Psoas muscle (tissue), 8 donors: Measurements from ENCODE around the gene FRY. TPM values are rescaled to one million over a fixed set of nuclear protein-coding genes. Genes with fewer than 3 reads are reported as not detected.

Experiments used
- ATAC-seq, 4 donors: fragments of 200-7000 bp; cut with Tn5 transposase; one replicate each; pipeline ENCODE4 v1.9.1; 2020; ENCODE audit warnings: moderate library complexity in 3 of 4, mild to moderate bottlenecking in 2 of 4
- DNase-seq, 2 donors: peaks; one replicate each; pipeline ENCODE4 v3.0.0-alpha.2; 2020
- H3K27ac ChIP-seq: fragments of 200-600 bp; one replicate; pipeline ENCODE4 v1.8.0; 2022
- H3K27me3 ChIP-seq, 3 donors: fragments of 200-600 bp in 1 of 3; one replicate each; pipeline versions ENCODE4 v1.6.1 to v1.8.0; 2013 to 2022; ENCODE audit warnings: low read length in 2 of 3, mild to moderate bottlenecking in 2 of 3, moderate library complexity in 1 of 3; ENCODE audit not compliant: insufficient read depth in 3 of 3
- H3K36me3 ChIP-seq, 2 donors: fragments of 200-600 bp in 1 of 2; one replicate each; pipeline versions ENCODE4 v1.6.1 to v1.8.0; 2013 to 2022; ENCODE audit warnings: low read depth in 1 of 2, mild to moderate bottlenecking in 1 of 2, moderate library complexity in 1 of 2; ENCODE audit not compliant: insufficient read depth in 1 of 2
- H3K4me1 ChIP-seq: fragments of 200-600 bp; one replicate; pipeline ENCODE4 v1.8.0; 2022
- H3K4me3 ChIP-seq: fragments of 200-600 bp; one replicate; pipeline ENCODE4 v1.8.0; 2022; ENCODE audit warnings: mild to moderate bottlenecking
- H3K9me3 ChIP-seq: fragments of 200-600 bp; one replicate; pipeline ENCODE4 v1.8.0; 2022
- CTCF ChIP-seq: fragments of 200-600 bp; IDR thresholded peaks from one replicate; pipeline ENCODE4 v1.8.0; 2022; ENCODE audit warnings: antibody characterized with exemption
- WGBS, 3 donors: extraction: QIAGEN DNeasy Blood & Tissue Kit; methylation state at CpG; one replicate each; pipeline versions ENCODE4 v1.1.6 to v1.1.7; 2013; 5-methylcytosine and 5-hydroxymethylcytosine counted together
- intact Hi-C, 2 donors: fragments of 100-400 bp; cut with DNase I; formaldehyde crosslinking; loops; one replicate each; pipeline versions ENCODE4 v1.11.0 to v1.14.2; 2022
- polyA plus RNA-seq, 3 donors: library from polyadenylated mRNA; stranded (reverse); fragments of 200-250 nt; gene quantifications; one replicate each; pipeline ENCODE4 v1.2.3, GENCODE V29; 2013
- total RNA-seq, 4 donors: library from RNA; stranded (reverse); fragmentation: NEBNext Ultra II Directional in 2 of 4; extraction: Animal tissue kit (Norgen Biotek cat#: 25700) in 2 of 4; gene quantifications; one replicate each; pipeline versions ENCODE4 v1.2.1 to v1.2.4, GENCODE V29; 2021 to 2023
- donor health status: healthy with polysubstance abuse.
- donor health status: DM: no; HTN: no; CAD: no; lungs with moderate emphysema.
- donor health status: Bipolar disorder and iron deficiency.
- donor health status: healthy.
- donor health status: DM: yes; HTN: yes; CAD: no.
- donor health status: DM: no; HTN: no; CAD: no.
- donor health status: DM: no; HTN: no; CAD: no.
- donor health status: DM: yes; HTN: yes; CAD: no.

The FRY gene
- total and polyA plus RNA-seq, 7 donors: 7.1 to 56.9 (median 24.0) TPM

- Histone ChIP-seq H3K36me3 (no peaks in the 10 kb centered on the region), H3K4me3 (no peak overlapping the region), H3K27me3 (no peaks in the 10 kb centered on the region), H3K9me3 (no peaks in the 10 kb centered on the region), H3K27ac (no peak overlapping the region), H3K4me1 (peaks cover 3% of the 10 kb centered on the region)
- DNase-seq (no peak), ATAC-seq (no peak)
- TF ChIP-seq CTCF: no peak
- 95 to 98% (median 95%) methylated on average over 2 of the region's 2 CpGs for WGBS, 3 donors
- intact Hi-C loops: no loop called here
These were observed 6.8 kb upstream of the FRY start for GRCh38 chr13:32024750-32025149.

GRCh38 chr13:32025730-32026129 lies 5.8 kb upstream of the FRY start:
- no peaks in the 10 kb centered on the region for H3K27me3 ChIP-seq
- TF ChIP-seq CTCF: no peak
- no peak overlapping the region for H3K4me3 ChIP-seq
- H3K36me3 ChIP-seq: no peaks in the 10 kb centered on the region
- 88 to 96% (median 90%) methylated on average over 2 of the region's 2 CpGs for WGBS, 3 donors
- intact Hi-C loops: no loop called here
- DNase-seq: no peak
- no peak for ATAC-seq
- no peaks in the 10 kb centered on the region for H3K9me3 ChIP-seq
- peaks cover 3% of the 10 kb centered on the region for H3K4me1 ChIP-seq
- H3K27ac ChIP-seq: no peak overlapping the region

- H3K27me3 ChIP-seq: no peaks in the 10 kb centered on the region
- ATAC-seq (no peak), DNase-seq (no peak)
- 80 to 94% (median 82%) methylated on average over 3 of the region's 3 CpGs for WGBS, 3 donors
- H3K4me1 ChIP-seq: peaks cover 3% of the 10 kb centered on the region
- H3K9me3 ChIP-seq: no peaks in the 10 kb centered on the region
- intact Hi-C loops: no loop called here
- no peak overlapping the region for H3K27ac ChIP-seq
- H3K36me3 ChIP-seq: no peaks in the 10 kb centered on the region
- no peak for TF ChIP-seq CTCF
- no peak overlapping the region for H3K4me3 ChIP-seq
These were observed 5.0 kb upstream of the FRY start for GRCh38 chr13:32026623-32027022.

GRCh38 chr13:32028711-32029110 lies 2.9 kb upstream of the FRY start:
- no peak for TF ChIP-seq CTCF
- ATAC-seq: no peak
- Histone ChIP-seq H3K4me1 (no peaks in the 10 kb centered on the region), H3K27ac (no peak overlapping the region), H3K4me3 (no peak overlapping the region), H3K9me3 (no peaks in the 10 kb centered on the region), H3K27me3 (no peaks in the 10 kb centered on the region), H3K36me3 (no peaks in the 10 kb centered on the region)
- no peak for DNase-seq
- 93 to 96% (median 94%) methylated on average over 3 of the region's 3 CpGs for WGBS, 3 donors
- intact Hi-C loops: no loop called here

- Histone ChIP-seq H3K4me1 (no peaks in the 10 kb centered on the region), H3K9me3 (no peaks in the 10 kb centered on the region), H3K36me3 (no peaks in the 10 kb centered on the region), H3K27ac (no peak overlapping the region), H3K4me3 (no peak overlapping the region), H3K27me3 (no peaks in the 10 kb centered on the region)
- WGBS, 3 donors: 93 to 100% (median 95%) methylated on average over 6 of the region's 6 CpGs
- ATAC-seq: no peak
- intact Hi-C loops: no loop called here
- no peak for DNase-seq
- TF ChIP-seq CTCF: no peak
These were observed 1.9 kb upstream of the FRY start for GRCh38 chr13:32029684-32030083.
